Measurements from ENCODE around the gene CUBN.
"Not testable (repeated sequence)": the region's sequence is repeated elsewhere in the genome, so short reads cannot be mapped to it uniquely, and the experiment has no call there.

The CUBN gene

GRCh38 chr10:16870331-16870730 lies 259.3 kb downstream of the CUBN start:
- DNase-seq (ENCODE audit: low read depth) = peak; percentile 71

- DNase-seq (ENCODE audit: low read depth) = no peak
Measured at GRCh38 chr10:16867990-16868389, 261.6 kb downstream of the CUBN start.

- peak; percentile 85 for DNase-seq (ENCODE audit: low read depth)
Measured at GRCh38 chr10:16867556-16867955, 262.1 kb downstream of the CUBN start.

DNA sequence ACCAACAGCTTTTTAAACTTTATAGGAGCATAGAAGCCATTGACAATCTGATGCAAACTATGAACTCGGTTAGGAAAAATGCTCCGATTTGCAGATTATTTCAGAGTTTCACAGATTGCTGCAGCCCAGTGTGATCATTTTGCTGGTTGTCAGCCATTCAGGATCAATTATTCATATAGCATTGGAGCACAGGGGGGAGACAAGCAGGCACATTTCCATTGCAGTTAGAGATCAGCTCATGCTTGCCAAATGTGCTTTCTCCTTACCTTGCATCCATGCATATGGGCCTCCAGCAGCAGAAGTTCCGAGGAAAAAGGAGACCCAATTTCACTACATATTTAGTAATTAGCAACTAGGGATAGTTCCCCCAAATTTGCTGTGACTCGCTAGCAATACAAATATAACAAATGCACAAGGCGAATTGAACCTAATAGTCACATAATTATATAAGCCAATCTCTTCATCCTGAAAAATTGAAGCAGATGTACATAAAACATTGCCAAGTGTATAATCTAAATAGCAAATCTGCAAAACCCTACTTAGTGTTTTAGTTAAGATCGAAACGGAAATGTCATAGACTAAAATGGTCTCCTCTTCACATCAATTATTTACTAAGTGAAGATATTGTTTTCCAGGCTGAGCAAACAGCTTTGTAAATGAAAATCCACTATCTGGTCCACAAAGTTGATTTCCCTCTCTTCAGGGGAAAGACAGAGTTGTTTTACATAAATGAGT lies 262.9 kb downstream of the CUBN start:
- DNase-seq (ENCODE audit: low read depth) = no peak

- DNase-seq (ENCODE audit: low read depth) = no peak
Measured at GRCh38 chr10:16865766-16866165, 263.8 kb downstream of the CUBN start.

- no peak for DNase-seq (ENCODE audit: low read depth)
Measured at GRCh38 chr10:16863766-16864165, 265.8 kb downstream of the CUBN start.

DNA sequence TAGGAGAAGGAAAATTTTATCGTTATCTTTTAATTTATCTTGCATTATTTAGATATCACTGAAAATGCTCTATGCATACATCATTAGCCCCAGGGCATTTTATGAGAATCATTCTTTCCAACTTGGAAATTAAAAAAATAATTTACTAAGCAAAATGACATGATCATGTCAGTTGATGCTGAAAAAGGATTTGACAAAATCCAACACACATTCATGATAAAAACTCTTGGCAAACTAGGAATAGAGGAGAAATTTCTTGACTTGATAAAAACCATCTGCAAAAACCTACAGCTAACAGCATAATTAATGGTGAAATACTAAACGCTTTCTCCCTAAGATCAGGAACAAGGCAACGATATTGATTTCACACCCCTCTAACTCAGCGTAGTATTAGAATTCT lies 272.2 kb downstream of the CUBN start:
- DNase-seq (ENCODE audit: low read depth) = no peak

GRCh38 chr10:16856567-16856966 lies 273.0 kb downstream of the CUBN start:
- DNase-seq (ENCODE audit: low read depth) = peak; percentile 26

DNA sequence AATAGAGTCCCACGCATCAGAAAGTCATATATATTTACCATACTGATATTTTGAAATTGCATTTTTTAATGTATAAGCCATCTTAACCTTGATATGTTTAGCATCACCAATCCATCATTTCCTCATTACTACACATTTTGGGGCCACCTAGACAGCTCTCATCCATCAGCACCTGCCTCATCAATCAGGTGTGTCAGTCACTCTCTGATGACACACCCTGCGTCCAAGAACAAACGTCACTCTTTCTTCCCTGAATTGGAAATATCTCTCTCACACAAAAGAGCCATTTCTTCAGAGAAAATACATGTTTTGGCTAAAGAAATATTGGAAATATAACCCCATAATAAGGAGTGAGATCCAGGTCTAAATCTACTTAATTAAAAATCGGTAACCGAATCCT lies 273.5 kb downstream of the CUBN start:
- DNase-seq (ENCODE audit: low read depth) = no peak

- DNase-seq (ENCODE audit: low read depth) = peak; percentile 68
Measured at GRCh38 chr10:16854623-16855022, 275.0 kb downstream of the CUBN start.

- DNase-seq (ENCODE audit: low read depth) = no peak
Measured at GRCh38 chr10:16853809-16854208, 275.8 kb downstream of the CUBN start.

DNA sequence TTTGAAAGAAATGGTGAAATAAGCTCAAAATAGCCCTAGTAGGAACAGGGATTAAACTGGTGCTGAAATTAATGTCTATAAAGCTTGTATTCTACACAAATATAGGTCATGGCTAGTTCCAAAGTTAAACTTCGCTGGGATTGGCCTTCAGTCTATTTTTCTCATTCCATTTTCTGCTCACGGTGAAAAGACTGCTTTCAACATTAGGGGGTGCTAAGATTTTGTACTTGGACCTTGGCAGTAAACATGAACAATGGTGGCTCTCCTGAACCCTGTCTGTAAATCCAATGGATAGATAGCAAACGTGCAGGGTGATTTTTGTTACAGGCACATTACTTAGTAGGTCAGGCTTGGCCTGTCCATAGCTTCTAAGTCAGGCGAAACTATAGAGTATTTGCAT lies 276.4 kb downstream of the CUBN start:
- DNase-seq (ENCODE audit: low read depth) = peak; percentile 64

- DNase-seq (ENCODE audit: low read depth) = no peak
Measured at GRCh38 chr10:16852624-16853023, 277.0 kb downstream of the CUBN start.

- DNase-seq (ENCODE audit: low read depth) = no peak
Measured at GRCh38 chr10:16848562-16849154, 281.0 kb downstream of the CUBN start.

- DNase-seq (ENCODE audit: low read depth) = no peak
Measured at GRCh38 chr10:16847644-16848043, 282.0 kb downstream of the CUBN start.

GRCh38 chr10:16845248-16845647 lies 284.4 kb downstream of the CUBN start:
- peak; percentile 25 for DNase-seq (ENCODE audit: low read depth)

GRCh38 chr10:16843252-16843870 lies 286.2 kb downstream of the CUBN start:
- peak; percentile 81 for DNase-seq (ENCODE audit: low read depth)

DNA sequence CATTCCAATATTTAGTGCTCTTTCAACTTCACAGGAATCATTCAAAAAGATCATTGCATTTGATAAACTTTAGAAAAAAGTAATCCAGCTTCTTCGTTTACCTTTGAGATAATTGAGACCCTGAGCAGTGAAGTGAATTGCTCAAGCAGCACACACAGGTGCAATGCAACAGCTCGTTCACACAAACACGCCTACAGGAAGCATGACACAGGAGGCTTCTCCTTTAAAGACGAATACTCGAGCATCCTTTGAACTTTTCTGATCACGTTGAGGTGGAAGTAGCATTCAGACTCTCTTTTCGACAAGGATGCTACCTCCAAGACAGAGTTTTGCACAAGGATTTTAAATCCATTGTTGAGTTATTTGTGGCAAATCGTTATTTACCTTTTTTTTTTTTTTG lies 294.4 kb downstream of the CUBN start:
- DNase-seq (ENCODE audit: low read depth) = no peak

DNA sequence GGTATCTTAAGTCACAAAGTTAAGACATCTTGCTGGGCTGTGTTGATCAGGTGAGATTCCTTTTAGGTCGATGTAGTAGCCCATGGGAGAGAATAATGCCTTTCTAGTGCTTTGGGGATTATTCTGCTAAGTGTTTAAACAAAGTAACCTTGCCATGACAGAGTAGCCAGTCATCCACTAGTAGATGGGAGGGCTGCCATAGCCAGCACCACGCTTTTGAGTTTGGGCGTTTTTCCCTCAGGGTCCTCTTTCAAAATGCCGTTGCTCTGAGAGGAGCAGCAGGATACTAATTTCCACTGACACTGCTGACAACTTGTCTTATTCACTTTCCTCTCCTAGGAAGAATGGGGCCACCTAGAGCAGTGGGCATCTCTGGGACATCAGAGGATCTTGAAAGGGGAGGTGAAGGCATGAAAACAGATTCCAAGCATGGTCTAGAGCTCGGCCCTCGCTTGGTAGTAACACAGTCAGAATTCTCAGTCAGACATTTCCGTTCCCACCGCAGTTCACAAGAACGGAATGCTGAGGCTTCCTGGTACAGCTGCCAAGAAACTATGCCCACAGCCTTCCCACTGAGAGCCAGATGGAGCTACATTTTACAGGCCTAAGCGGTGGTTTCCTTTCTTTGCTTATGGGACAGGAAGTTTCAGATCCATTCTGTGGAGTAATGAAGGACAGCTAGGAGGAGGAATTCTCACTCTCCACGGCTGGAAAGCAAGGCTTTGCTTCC lies 297.1 kb downstream of the CUBN start:
- peak; percentile 99 for DNase-seq (ENCODE audit: low read depth)

DNA sequence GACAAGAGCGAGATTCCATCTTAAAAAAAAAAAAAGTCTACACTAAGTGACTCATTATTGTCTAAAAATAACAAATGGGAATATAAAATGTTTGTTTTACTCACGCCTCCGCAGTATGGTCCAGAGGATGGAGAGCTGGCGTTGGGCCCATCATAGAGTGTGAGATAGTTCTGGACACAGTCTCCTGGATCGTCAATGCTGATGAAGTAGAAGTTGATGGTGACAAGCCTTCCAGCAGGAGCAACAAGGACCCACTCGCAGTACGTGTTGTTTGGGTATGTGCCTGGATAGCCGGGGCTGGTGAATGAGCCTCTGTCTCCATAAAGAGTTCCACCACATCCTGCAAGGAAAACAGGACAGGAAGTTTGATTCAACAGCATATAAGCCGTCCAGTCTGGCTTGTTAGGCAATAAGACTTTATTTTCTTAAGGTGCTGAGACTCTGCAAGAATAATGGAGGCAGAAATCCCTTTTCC lies 300.9 kb downstream of the CUBN start:
- DNase-seq (ENCODE audit: low read depth) = peak; percentile 97

- DNase-seq (ENCODE audit: low read depth) = peak; percentile 86
Measured at GRCh38 chr10:16828114-16828568, 301.5 kb downstream of the CUBN start.

GRCh38 chr10:16827474-16827873 lies 302.1 kb downstream of the CUBN start:
- not testable (repeated sequence) for DNase-seq (ENCODE audit: low read depth)

Measured in EH (cell line).